Measurements from ENCODE around the gene SMARCE1. TPM values are rescaled to one million over a fixed set of nuclear protein-coding genes. Genes with fewer than 3 reads are reported as not detected.

The SMARCE1 gene
- total RNA-seq, 1 donor from 2014 or later, result 140 TPM

DNA sequence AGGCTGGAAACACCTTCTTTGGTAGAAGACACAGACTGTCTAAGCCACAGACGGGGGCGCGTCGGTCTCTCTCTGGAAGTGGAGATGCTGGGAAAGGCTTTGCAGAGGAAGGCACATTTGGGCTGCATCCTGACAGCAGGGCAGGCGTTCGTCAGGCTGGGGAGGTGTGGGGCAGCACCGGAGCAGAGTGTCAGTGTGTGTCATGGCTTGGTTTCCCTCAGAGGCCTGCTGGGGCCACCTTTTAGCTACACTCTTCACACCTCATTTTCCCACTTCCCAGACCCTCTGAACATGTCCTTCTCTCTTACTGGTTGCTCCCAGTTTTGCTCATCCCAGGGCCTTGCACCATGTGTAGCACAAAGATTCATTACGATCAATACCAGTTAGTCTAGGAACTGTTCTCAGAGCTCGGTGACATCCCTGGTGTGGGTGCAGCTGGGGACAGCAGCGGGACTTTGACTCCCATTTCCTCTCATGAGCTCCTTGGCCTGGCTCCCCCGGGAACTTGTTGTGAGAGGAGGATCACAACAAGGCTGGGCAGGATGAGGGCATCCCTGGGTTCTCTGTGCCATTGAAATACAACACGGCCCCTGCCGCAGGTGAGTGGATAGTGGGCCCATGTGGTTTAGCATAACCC lies 33.1 kb downstream of the SMARCE1 start:
- TF ChIP-seq, protein P1, sequence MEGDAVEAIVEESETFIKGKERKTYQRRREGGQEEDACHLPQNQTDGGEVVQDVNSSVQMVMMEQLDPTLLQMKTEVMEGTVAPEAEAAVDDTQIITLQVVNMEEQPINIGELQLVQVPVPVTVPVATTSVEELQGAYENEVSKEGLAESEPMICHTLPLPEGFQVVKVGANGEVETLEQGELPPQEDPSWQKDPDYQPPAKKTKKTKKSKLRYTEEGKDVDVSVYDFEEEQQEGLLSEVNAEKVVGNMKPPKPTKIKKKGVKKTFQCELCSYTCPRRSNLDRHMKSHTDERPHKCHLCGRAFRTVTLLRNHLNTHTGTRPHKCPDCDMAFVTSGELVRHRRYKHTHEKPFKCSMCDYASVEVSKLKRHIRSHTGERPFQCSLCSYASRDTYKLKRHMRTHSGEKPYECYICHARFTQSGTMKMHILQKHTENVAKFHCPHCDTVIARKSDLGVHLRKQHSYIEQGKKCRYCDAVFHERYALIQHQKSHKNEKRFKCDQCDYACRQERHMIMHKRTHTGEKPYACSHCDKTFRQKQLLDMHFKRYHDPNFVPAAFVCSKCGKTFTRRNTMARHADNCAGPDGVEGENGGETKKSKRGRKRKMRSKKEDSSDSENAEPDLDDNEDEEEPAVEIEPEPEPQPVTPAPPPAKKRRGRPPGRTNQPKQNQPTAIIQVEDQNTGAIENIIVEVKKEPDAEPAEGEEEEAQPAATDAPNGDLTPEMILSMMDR (IDR thresholded peaks at IDR 0.05), result no peak
- ATAC-seq (ENCODE audit: low read depth) (no peak), DNase-seq (no peak)
- CTCF ChIA-PET, result interaction anchor here (0.7 to 13.7 kb wide), 37 partner anchors 11 to 1073 kb away, joined by 3 to 426 read pairs (median 7); partner anchors contain the start of genes CCR7, IGFBP4 and SMARCE1
- Mint-ChIP-seq H3K9me3 (no peaks in the 10 kb centered on the region), H3K4me3 (peak overlapping the region; percentile 77), H3K27ac (peak overlapping the region; percentile 96), H3K27me3 (no peaks in the 10 kb centered on the region), H3K4me1 (peaks cover 78% of the 10 kb centered on the region), H3K36me3 (ENCODE audit: low read depth) (no peaks in the 10 kb centered on the region)
- intact Hi-C loops (cut with micrococcal nuclease), result loop anchor here (1.0 to 5.0 kb wide), 13 partner anchors 15 to 1052 kb away; partner anchors contain the start of genes CCR7 and IGFBP4
- POLR2A ChIA-PET, result interaction anchor here (0.7 to 21.8 kb wide), 36 partner anchors 11 to 1075 kb away, joined by 3 to 1885 read pairs (median 7); partner anchors contain the start of genes CCR7, EIF1, IGFBP4 and PSMD3

DNA sequence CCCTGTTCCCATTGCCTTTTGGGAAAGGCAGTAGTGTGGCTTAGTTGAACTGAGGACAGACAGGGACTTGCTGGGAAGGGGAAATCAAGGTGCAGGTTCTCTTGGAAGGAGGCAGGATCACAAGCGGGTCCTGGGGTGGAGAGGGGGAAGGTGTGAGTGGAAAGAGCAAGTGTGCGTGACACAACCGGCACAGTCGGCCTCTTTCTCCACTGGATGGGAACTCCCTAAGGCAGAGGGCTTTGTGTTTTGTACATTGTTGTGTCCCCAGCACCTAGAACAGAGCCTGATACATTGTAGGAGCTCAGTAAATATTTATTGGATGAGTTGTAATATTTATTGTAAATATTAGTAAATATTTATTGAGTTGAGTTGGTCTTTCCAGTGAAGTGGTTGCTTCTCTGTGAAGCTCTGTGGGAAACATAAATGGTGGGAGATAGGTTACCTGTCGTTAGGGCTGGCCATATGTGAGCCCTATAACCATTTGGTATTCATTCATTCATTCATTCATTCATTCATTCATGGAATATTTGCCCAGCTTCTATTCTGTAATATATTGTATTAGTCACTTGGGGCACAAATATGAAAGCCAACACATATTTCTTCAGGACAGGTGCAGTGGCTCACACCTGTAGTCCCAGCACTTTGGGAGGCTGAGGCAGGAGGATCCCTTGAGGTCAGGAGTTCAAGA lies 34.0 kb downstream of the SMARCE1 start:
- H3K27ac Mint-ChIP-seq, result peak overlapping the region; percentile 85
- H3K4me3 Mint-ChIP-seq, result no peak overlapping the region
- ATAC-seq (ENCODE audit: low read depth) (no peak), DNase-seq (no peak)
- POLR2A ChIA-PET, result interaction anchor here (1.6 to 21.8 kb wide), 7 partner anchors 10 to 515 kb away, joined by 3 to 1885 read pairs (median 67); partner anchors contain the start of gene CCR7
- H3K4me1 Mint-ChIP-seq, result peaks cover 79% of the 10 kb centered on the region
- no peaks in the 10 kb centered on the region for H3K36me3 Mint-ChIP-seq (ENCODE audit: low read depth)
- CTCF ChIA-PET, result interaction anchor here (2.0 to 13.7 kb wide), 3 partner anchors 10 to 55 kb away, joined by 12 to 426 read pairs (median 27); partner anchors contain the start of gene CCR7
- TF ChIP-seq, protein P1 (IDR thresholded peaks at IDR 0.05), result no peak
- no peaks in the 10 kb centered on the region for H3K9me3 Mint-ChIP-seq
- no peaks in the 10 kb centered on the region for H3K27me3 Mint-ChIP-seq
- intact Hi-C loops (cut with micrococcal nuclease), result loop anchor here (2.0 kb wide), 1 partner anchor 1053 kb away; no protein-coding TSS in a partner anchor

DNA sequence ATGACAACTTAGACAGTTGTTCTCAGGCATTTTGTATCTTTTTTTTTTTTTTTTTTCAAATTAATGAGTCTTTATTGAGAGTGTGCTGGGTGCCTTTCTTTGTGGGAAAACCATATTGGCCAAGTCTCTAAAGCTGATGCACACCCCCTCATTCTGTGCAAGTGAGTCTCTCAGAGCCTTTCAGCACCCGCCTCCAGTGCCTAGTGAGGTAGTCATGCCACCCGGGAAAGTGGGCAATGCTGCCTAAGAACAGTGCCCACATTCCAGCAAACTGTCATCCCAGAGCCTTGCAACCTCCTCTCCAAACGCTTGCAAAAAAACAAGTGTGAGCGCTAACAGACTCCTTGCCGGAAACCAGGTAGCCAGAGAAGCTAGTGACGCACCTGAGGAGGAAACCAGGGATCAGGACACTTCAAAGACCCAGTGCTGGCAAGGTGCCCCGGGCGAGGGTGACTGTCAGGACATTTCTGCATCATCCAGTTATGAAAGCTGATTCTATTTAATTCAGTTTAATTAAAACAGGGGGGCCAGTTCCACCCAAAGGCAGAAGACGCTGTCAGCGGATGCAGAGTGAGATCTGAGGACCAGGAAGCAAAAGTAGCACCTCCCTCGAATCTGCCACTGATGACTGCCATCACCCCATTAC lies 34.9 kb downstream of the SMARCE1 start:
- TF ChIP-seq, protein P1 (IDR thresholded peaks at IDR 0.05), result no peak
- no peaks in the 10 kb centered on the region for H3K9me3 Mint-ChIP-seq
- no peaks in the 10 kb centered on the region for H3K36me3 Mint-ChIP-seq (ENCODE audit: low read depth)
- ATAC-seq (ENCODE audit: low read depth) (no peak), DNase-seq (no peak)
- H3K4me3 Mint-ChIP-seq, result no peak overlapping the region
- ChIA-PET CTCF (interaction anchor here (13.7 kb wide), 1 partner anchor 54 kb away, joined by 426 read pairs; the partner anchor contains the start of gene CCR7), POLR2A (interaction anchor here (1.5 to 21.8 kb wide), 4 partner anchors 9 to 60 kb away, joined by 3 to 1885 read pairs (median 120); partner anchors contain the start of gene CCR7)
- peak overlapping the region; percentile 83 for H3K27ac Mint-ChIP-seq
- no peaks in the 10 kb centered on the region for H3K27me3 Mint-ChIP-seq
- H3K4me1 Mint-ChIP-seq, result peaks cover 84% of the 10 kb centered on the region
- intact Hi-C loops (cut with micrococcal nuclease), result no loop called here

DNA sequence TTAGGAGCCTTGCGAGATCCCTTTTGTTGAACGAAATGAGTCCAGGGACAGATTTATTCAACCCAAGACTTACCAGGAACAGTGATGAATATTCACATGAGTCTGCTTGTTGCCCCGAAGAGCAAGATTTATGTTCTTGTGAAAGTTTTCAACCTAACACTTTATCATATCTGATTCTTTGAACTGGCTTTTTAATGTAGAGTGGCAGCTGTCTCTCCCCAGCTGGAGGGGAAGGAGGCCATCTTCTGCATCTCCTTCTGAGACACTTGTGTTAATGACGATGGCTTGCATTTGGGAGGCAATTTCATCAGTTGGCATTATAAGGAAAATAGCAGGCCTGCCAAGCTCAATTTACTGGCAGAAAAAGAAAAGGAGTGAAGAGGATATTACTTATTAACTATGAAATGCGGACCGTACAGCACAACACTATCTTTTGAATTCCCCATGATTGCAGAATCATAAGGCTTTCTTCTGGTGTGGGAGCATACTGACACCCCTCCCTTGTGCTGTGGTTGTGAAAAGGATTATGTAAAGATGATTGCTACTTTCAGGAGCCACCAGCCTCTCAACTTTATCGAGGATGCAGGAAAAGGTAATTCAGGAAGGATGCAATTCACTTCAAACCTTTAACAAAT lies 35.7 kb downstream of the SMARCE1 start:
- H3K4me3 Mint-ChIP-seq, result no peak overlapping the region
- H3K27ac Mint-ChIP-seq, result peak overlapping the region; percentile 50
- DNase-seq, result no peak
- peaks cover 82% of the 10 kb centered on the region for H3K4me1 Mint-ChIP-seq
- TF ChIP-seq, protein P1 (IDR thresholded peaks at IDR 0.05), result no peak
- ChIA-PET CTCF (interaction anchor here (13.7 kb wide), 1 partner anchor 54 kb away, joined by 426 read pairs; the partner anchor contains the start of gene CCR7), POLR2A (interaction anchor here (0.7 to 21.8 kb wide), 6 partner anchors 9 to 1076 kb away, joined by 3 to 1885 read pairs (median 4); partner anchors contain the start of gene CCR7)
- no peak for ATAC-seq (ENCODE audit: low read depth)
- intact Hi-C loops (cut with micrococcal nuclease), result no loop called here
- H3K27me3 Mint-ChIP-seq, result no peaks in the 10 kb centered on the region
- H3K36me3 Mint-ChIP-seq (ENCODE audit: low read depth), result no peaks in the 10 kb centered on the region
- no peaks in the 10 kb centered on the region for H3K9me3 Mint-ChIP-seq
